ACC112 (cell line): ENCODE data around the gene ZDBF2.
"Not testable (repeated sequence)": the region's sequence is repeated elsewhere in the genome, so short reads cannot be mapped to it uniquely, and the experiment has no call there.

Experiments
- H2AFZ ChIP-seq: fragments of 200-600 bp; sonication (generic); one replicate; pipeline ENCODE4 v1.6.0; 2017; ENCODE audit warnings: antibody characterized with exemption, low read length; ENCODE audit not compliant: unreplicated experiment
- H3K27ac ChIP-seq: fragments of 200-600 bp; sonication (generic); 2 replicates; pipeline ENCODE4 v1.5.1; 2014; ENCODE audit warnings: low read depth, mild to moderate bottlenecking, antibody characterized with exemption, low read length, moderate library complexity
- H3K27me3 ChIP-seq: fragments of 200-600 bp; sonication (generic); 2 replicates; pipeline ENCODE4 v1.6.1; 2014; ENCODE audit warnings: mild to moderate bottlenecking, antibody characterized with exemption, low read length, moderate library complexity, mixed read lengths; ENCODE audit not compliant: insufficient read depth
- H3K36me3 ChIP-seq: fragments of 200-600 bp; sonication (generic); 2 replicates; pipeline ENCODE4 v1.6.1; 2016; ENCODE audit warnings: mild to moderate bottlenecking, antibody characterized with exemption, low read length, moderate library complexity, mixed read lengths; ENCODE audit not compliant: insufficient read depth
- H3K4me1 ChIP-seq: fragments of 200-600 bp; sonication (generic); one replicate; pipeline ENCODE4 v1.6.1; 2016; ENCODE audit warnings: low read length, mixed read lengths; ENCODE audit not compliant: insufficient read depth, unreplicated experiment, control insufficient read depth
- H3K4me3 ChIP-seq: fragments of 200-600 bp; sonication (generic); 2 replicates; pipeline ENCODE4 v1.5.1; 2014; ENCODE audit warnings: mild to moderate bottlenecking, low read depth, low read length
- H3K79me2 ChIP-seq: fragments of 200-600 bp; sonication (generic); one replicate; pipeline ENCODE4 v1.6.0; 2016; ENCODE audit warnings: low read length; ENCODE audit not compliant: control insufficient read depth, unreplicated experiment, insufficient read depth

The ZDBF2 gene

GRCh38 chr2:206354129-206354528 lies 79.7 kb downstream of the ZDBF2 start:
- Histone ChIP-seq H3K27ac (no peak overlapping the region), H3K4me3 (no peak overlapping the region), H3K27me3 (no peaks in the 10 kb centered on the region), H3K4me1 (no peaks in the 10 kb centered on the region), H3K79me2 (no peaks in the 10 kb centered on the region), H2AFZ (no peak overlapping the region), H3K36me3 (no peaks in the 10 kb centered on the region)

- not testable (repeated sequence) for H3K4me1 ChIP-seq, H3K79me2 ChIP-seq, H3K36me3 ChIP-seq, H3K4me3 ChIP-seq, H3K27me3 ChIP-seq, H2AFZ ChIP-seq, H3K27ac ChIP-seq
Observed at GRCh38 chr2:206356840-206357239, 82.4 kb downstream of the ZDBF2 start.

GRCh38 chr2:206360840-206361239 lies 86.4 kb downstream of the ZDBF2 start:
- not testable (repeated sequence) for H3K79me2 ChIP-seq, H3K4me3 ChIP-seq, H3K27ac ChIP-seq, H3K36me3 ChIP-seq, H2AFZ ChIP-seq, H3K27me3 ChIP-seq, H3K4me1 ChIP-seq

GRCh38 chr2:206361407-206362045 lies 87.1 kb downstream of the ZDBF2 start:
- H2AFZ ChIP-seq: no peak overlapping the region
- no peak overlapping the region for H3K27ac ChIP-seq
- no peaks in the 10 kb centered on the region for H3K36me3 ChIP-seq
- no peak overlapping the region for H3K4me3 ChIP-seq
- H3K79me2 ChIP-seq: no peaks in the 10 kb centered on the region
- no peaks in the 10 kb centered on the region for H3K4me1 ChIP-seq
- H3K27me3 ChIP-seq: no peaks in the 10 kb centered on the region
